Adrenal gland (tissue), 12 donors: ENCODE results near the gene PTPRN2. TPM values are rescaled to one million over a fixed set of nuclear protein-coding genes. Genes with fewer than 3 reads are reported as not detected.

Source experiments
- DNase-seq, 7 donors: peaks; one replicate each; pipeline ENCODE4 v3.0.0-alpha.2; 2019 to 2020
- H3K27ac ChIP-seq, 5 donors: fragments of 200-600 bp; sonication (generic) in 4 of 5; 1 replicate in 3 of 5; 2 replicates in 2 of 5; pipeline versions ENCODE4 v1.5.1 to v1.8.0; 2016 to 2020; ENCODE audit warnings: mild to moderate bottlenecking in 1 of 5
- H3K27me3 ChIP-seq: fragments of 200-600 bp; 2 replicates; pipeline ENCODE4 v1.8.0; 2021
- H3K36me3 ChIP-seq, 2 donors: fragments of 200-600 bp; replicated peaks in 1 of 2; 1 replicate in 1 of 2; 2 replicates in 1 of 2; pipeline versions ENCODE4 v1.5.1 to v1.8.0; 2018 to 2022
- H3K4me1 ChIP-seq, 2 donors: fragments of 200-600 bp; replicated peaks in 1 of 2; 1 replicate in 1 of 2; 2 replicates in 1 of 2; pipeline versions ENCODE4 v1.5.1 to v1.8.0; 2018 to 2021
- H3K4me3 ChIP-seq, 4 donors: fragments of 200-600 bp; sonication (generic) in 3 of 4; one replicate each; pipeline ENCODE4 v1.5.1; 2016 to 2018
- H3K9me3 ChIP-seq, 3 donors: fragments of 200-600 bp; sonication (generic) in 1 of 3; replicated peaks in 1 of 3; 1 replicate in 2 of 3; 2 replicates in 1 of 3; pipeline versions ENCODE4 v1.5.1 to v1.8.0; 2016 to 2021
- POLR2A ChIP-seq, 2 donors: fragments of 450-650 bp; IDR thresholded peaks; one replicate each; pipeline ENCODE4 v1.6.1; 2017; ENCODE audit warnings: antibody characterized with exemption in 2 of 2, mild to moderate bottlenecking in 2 of 2, moderate library complexity in 1 of 2
- WGBS, 4 donors: extraction: QIAGEN DNeasy Blood & Tissue Kit in 2 of 4; methylation state at CpG; one replicate each; pipeline versions ENCODE4 v1.1.5 to v1.1.7; 2013 to 2017; 5-methylcytosine and 5-hydroxymethylcytosine counted together
- intact Hi-C, 2 donors: fragments of 100-400 bp; cut with DNase I; formaldehyde crosslinking; loops; one replicate each; pipeline versions ENCODE4 v1.14.1 to v1.15.0; 2022 to 2023
- polyA plus RNA-seq, 3 donors: library from polyadenylated mRNA; stranded (reverse); fragments of 200-250 nt in 2 of 3; fragments of 350-450 nt in 1 of 3; fragmentation: Illumina TruSeq in 1 of 3; extraction: RNeasy Lipid Tissue Mini Kit (QIAGEN cat#74804) in 1 of 3; gene quantifications; one replicate each; pipeline ENCODE4 v1.2.3, GENCODE V29; 2013 to 2014
- total RNA-seq, 9 donors: library from RNA; depleted of rRNA in 4 of 9; stranded (reverse); fragments of >200 nt in 4 of 9; fragments of 120-200 nt in 1 of 9; fragmentation: NEBNext Ultra II Directional in 1 of 9; extraction: Animal tissue kit (Norgen Biotek cat#: 25700) in 1 of 9; gene quantifications; one replicate each; pipeline versions ENCODE4 v1.1.0 to v1.2.4, GENCODE V29; 2013 to 2023
- TF ChIP-seq, protein P1 (sequence below), 6 experiments: fragments of 450-650 bp in 4 of 6; fragments of 200-600 bp in 2 of 6; sonication (generic) in 1 of 6; IDR thresholded peaks; 1 replicate in 5 of 6; 2 replicates in 1 of 6; pipeline versions ENCODE4 v1.5.1 to v1.8.0; 2016 to 2021; ENCODE audit warnings: antibody characterized with exemption in 6 of 6, mild to moderate bottlenecking in 2 of 6, moderate library complexity in 1 of 6
- donor health status: healthy with polysubstance abuse.
- donor health status: Bipolar disorder and iron deficiency.
- donor health status: DM: yes; HTN: yes; CAD: no.
- donor health status: DM: no; HTN: no; CAD: no.
- donor health status: DM: no; HTN: no; CAD: no.
- donor health status: DM: yes; HTN: yes; CAD: no.

Gene PTPRN2
- total and polyA plus RNA-seq, 12 donors = 2.2 to 16.2 (median 3.4) TPM

DNA sequence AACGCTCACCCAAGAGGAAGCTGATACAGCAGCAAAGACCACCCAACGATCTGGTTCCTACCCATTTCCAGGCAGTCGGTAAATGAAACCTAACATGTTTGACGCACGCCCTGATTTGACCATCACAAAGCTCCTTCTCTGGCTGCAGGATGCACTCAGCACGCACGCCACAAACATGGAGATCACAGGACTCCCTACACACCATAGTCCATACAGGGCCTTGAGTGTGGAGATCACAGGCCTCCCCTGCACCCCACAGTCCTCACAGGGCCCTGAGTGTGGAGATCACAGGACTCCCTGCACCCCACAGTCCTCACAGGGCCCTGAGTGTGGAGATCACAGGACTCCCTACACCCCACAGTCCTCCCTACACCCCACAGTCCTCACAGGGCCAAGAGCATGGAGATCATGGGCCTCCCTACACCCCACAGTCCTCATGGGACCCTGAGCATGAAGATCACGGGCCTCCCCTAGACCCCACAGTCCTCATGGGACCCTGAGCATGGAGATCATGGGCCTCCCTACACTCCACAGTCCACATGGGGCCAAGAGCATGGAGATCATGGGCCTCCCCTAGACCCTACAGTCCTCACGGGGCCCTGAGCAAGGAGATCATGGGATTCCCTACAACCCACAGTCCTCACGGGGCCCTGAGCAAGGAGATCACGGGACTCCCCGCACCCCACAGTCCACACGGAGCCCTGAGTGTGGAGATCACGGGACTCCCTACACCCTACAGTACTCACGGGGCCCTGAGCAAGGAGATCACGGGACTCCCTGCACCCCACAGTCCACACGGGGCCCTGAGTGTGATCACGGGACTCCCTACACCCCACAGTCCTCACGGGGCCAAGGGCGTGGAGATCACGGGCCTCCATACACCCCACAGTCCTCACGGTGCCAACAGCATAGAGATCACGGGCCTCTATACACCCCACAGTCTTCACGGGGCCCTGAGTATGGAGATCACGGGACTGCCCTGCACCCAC is 841.6 kb downstream of the PTPRN2 start:
- intact Hi-C loops = no loop called here
- DNase-seq = no peak
- Histone ChIP-seq H3K9me3 (no peaks in the 10 kb centered on the region), H3K36me3 (no peaks in the 10 kb centered on the region), H3K4me3 (no peak overlapping the region), H3K27ac (no peak overlapping the region), H3K27me3 (no peaks in the 10 kb centered on the region), H3K4me1 (no peaks in the 10 kb centered on the region)
- TF ChIP-seq, protein P1, sequence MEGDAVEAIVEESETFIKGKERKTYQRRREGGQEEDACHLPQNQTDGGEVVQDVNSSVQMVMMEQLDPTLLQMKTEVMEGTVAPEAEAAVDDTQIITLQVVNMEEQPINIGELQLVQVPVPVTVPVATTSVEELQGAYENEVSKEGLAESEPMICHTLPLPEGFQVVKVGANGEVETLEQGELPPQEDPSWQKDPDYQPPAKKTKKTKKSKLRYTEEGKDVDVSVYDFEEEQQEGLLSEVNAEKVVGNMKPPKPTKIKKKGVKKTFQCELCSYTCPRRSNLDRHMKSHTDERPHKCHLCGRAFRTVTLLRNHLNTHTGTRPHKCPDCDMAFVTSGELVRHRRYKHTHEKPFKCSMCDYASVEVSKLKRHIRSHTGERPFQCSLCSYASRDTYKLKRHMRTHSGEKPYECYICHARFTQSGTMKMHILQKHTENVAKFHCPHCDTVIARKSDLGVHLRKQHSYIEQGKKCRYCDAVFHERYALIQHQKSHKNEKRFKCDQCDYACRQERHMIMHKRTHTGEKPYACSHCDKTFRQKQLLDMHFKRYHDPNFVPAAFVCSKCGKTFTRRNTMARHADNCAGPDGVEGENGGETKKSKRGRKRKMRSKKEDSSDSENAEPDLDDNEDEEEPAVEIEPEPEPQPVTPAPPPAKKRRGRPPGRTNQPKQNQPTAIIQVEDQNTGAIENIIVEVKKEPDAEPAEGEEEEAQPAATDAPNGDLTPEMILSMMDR (IDR thresholded peaks at IDR 0.05) = no peak
- TF ChIP-seq POLR2A (IDR thresholded peaks at IDR 0.05) = no peak
- 91 to 94% (median 92%) methylated on average over 8 to 25 of the region's 25 CpGs for WGBS, 4 donors

DNA sequence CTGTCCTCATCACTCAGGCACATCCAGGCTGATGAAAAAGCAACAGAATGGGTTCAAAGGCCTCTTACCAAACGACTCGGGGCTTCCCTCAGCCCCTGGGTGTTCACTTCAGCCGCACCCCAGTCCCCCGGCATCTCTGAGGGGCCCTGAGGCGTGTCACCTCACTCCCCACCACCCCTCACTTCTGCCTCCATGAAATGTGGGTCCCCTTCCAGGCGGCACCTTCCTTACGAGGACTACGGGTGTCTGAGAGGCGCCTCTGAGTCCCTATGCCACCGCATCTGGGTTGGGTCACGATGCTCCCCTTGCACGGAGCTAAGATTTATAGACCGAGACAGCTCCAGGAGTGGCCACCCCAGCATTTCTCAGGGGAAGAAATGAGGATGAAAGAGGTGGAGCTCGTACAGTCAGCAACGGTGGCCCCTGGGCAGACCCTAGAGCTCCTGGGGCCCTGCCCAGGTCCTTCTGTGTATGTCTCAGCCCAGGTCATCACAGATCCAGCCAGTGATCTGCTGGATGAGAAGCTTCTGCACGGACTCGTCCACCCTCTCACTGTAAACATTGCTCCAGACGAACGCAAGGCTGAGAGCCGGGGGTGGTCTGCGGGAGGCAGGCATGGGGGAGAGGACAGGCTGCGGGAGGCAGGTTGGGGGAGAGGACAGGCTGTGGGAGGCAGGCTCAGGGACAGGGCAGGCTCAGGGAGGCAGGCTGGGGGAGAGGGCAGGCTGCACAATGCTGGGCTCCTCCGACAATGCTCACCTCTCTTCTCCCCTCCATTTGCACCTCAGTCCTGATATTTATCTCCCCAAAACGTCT is 842.6 kb downstream of the PTPRN2 start:
- H3K9me3 ChIP-seq = no peaks in the 10 kb centered on the region
- H3K4me1 ChIP-seq = no peaks in the 10 kb centered on the region
- 76 to 85% (median 81%) methylated on average over 18 to 24 of the region's 24 CpGs for WGBS, 4 donors
- DNase-seq = no peak
- peaks cover 4% of the 10 kb centered on the region for H3K27me3 ChIP-seq
- no peaks in the 10 kb centered on the region for H3K36me3 ChIP-seq
- intact Hi-C loops = no loop called here
- no peak overlapping the region for H3K4me3 ChIP-seq
- TF ChIP-seq POLR2A (IDR thresholded peaks at IDR 0.05) = no peak
- TF ChIP-seq, protein P1 (IDR thresholded peaks at IDR 0.05) = no peak
- no peak overlapping the region for H3K27ac ChIP-seq

DNA sequence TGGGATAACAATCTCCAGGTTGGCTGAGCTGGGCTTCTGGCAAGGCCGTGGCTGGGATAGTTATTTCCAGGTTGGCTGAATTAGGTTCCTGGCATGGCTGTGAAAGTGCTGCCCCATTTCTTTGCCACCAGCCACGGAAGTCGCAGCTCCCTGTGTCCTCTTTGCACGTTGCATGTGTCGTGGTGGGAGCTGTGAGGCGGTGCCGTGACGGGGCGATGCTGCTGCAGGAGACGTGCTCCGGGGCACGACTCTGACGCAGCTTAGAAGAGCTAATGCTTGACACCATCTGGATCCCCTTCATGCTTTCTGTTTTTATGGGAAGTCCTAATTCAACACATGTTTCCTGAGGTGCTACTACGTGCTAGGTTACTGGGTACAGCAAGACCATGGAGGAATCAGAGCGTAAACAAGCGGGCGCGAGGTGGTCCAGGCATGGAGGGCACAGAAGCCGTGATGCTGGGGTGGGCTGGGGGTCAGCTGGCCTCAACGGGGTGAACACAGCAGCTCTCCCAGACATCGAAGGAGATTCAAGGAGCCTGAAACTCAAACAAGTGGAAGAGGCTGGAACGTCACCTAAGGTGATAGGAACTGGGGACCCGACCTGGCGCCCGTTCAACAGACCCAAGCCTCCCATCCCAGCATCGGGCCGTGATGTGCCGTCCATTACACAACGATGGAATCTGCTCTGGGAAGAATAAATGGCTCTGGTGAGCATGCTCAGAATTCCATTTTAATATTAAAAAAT is 843.7 kb downstream of the PTPRN2 start:
- Histone ChIP-seq H3K4me3 (no peak overlapping the region), H3K27ac (no peak overlapping the region), H3K36me3 (no peaks in the 10 kb centered on the region), H3K27me3 (peaks cover 4% of the 10 kb centered on the region), H3K9me3 (no peaks in the 10 kb centered on the region), H3K4me1 (no peaks in the 10 kb centered on the region)
- DNase-seq = no peak
- intact Hi-C loops = no loop called here
- 87 to 92% (median 89%) methylated on average over 26 to 29 of the region's 29 CpGs for WGBS, 4 donors
- TF ChIP-seq POLR2A (IDR thresholded peaks at IDR 0.05) = no peak
- TF ChIP-seq, protein P1 (IDR thresholded peaks at IDR 0.05) = no peak
